B cell (primary cell): ENCODE data around the gene LMBR1L.

Experiments used
- EZH2 ChIP-seq: IDR thresholded peaks from 2 replicates; pipeline ENCODE4 v1.6.1; 2012; ENCODE audit warnings: borderline replicate concordance, low read depth, mild to moderate bottlenecking, moderate library complexity, low read length; ENCODE audit not compliant: insufficient read depth, poor library complexity, severe bottlenecking
- TF ChIP-seq, protein P1 (sequence below): fragments of 200-600 bp; IDR thresholded peaks from one replicate; pipeline ENCODE4 v1.8.0; 2022; ENCODE audit warnings: antibody characterized with exemption, mild to moderate bottlenecking

DNA sequence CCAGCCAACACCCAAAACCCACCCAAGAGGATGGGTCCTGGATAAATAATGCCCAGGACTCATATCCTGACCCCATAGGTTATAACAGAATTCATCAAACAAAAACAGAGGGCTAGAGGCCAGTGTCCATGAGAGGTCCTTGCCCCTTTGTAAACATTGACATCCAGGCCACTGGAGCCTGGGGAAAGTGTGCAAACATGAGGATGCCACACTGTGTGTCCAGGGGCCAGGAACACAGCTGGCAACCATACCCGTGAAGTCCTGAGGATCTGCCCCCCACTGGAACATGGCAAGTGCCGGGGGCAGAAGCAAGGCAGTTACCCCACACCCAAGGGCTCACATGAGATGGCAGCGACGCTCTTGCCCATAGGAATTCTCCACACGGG, 45.9 kb downstream of the LMBR1L start:
- TF ChIP-seq, protein P1, sequence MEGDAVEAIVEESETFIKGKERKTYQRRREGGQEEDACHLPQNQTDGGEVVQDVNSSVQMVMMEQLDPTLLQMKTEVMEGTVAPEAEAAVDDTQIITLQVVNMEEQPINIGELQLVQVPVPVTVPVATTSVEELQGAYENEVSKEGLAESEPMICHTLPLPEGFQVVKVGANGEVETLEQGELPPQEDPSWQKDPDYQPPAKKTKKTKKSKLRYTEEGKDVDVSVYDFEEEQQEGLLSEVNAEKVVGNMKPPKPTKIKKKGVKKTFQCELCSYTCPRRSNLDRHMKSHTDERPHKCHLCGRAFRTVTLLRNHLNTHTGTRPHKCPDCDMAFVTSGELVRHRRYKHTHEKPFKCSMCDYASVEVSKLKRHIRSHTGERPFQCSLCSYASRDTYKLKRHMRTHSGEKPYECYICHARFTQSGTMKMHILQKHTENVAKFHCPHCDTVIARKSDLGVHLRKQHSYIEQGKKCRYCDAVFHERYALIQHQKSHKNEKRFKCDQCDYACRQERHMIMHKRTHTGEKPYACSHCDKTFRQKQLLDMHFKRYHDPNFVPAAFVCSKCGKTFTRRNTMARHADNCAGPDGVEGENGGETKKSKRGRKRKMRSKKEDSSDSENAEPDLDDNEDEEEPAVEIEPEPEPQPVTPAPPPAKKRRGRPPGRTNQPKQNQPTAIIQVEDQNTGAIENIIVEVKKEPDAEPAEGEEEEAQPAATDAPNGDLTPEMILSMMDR: no peak
- TF ChIP-seq EZH2: no peak
